ENCODE measurements around the gene ELAVL2. TPM values are rescaled to one million over a fixed set of nuclear protein-coding genes. Genes with fewer than 3 reads are reported as not detected.

Gene ELAVL2
- total and polyA plus RNA-seq, 2 of the 4 experiments (the other 2 are of a cell fraction) = 0.36 TPM; not detected in 1

- Histone ChIP-seq H3K27ac (ENCODE audit: insufficient read depth, low read length) (no peak overlapping the region), H4K91ac (ENCODE audit: insufficient read depth, low read depth, low read length) (no peak overlapping the region), H3K14ac (replicated peaks; ENCODE audit: low read depth, low read length) (no peak overlapping the region), H3K56ac (ENCODE audit: extremely low read depth, insufficient read depth, low read length) (no peak overlapping the region), H3K79me1 (ENCODE audit: low read depth in 1 of 2, low read length in 2 of 2) (no peaks in the 10 kb centered on the region), H3K9me3 (ENCODE audit: control insufficient read depth, insufficient read depth, low read length) (0 out of 2 replicates have a peak, but pooled peaks cover 2% of the 10 kb centered on the region), H2AK5ac (ENCODE audit: low read depth, low read length) (no peak overlapping the region), H4K8ac (ENCODE audit: low read depth in 2 of 2, low read length in 2 of 2) (no peak overlapping the region), H3K9ac (ENCODE audit: low read depth, low read length) (no peak overlapping the region), H3K4me3 (ENCODE audit: insufficient read depth, low read depth, low read length) (no peak overlapping the region), H2AK9ac (replicated peaks; ENCODE audit: low read depth, low read length, poor library complexity) (no peak overlapping the region), H2BK120ac (ENCODE audit: low read depth, low read length) (no peak overlapping the region), H2AFZ (replicated peaks; ENCODE audit: low read length, poor library complexity) (no peak overlapping the region), H3K9me1 (ENCODE audit: insufficient read depth, low read length) (no peaks in the 10 kb centered on the region), H3K4me2 (ENCODE audit: low read depth, low read length) (no peak overlapping the region), H3K4ac (ENCODE audit: low read depth, low read length) (no peak overlapping the region), H3K27me3 (ENCODE audit: control insufficient read depth, insufficient read depth, low read length) (no peaks in the 10 kb centered on the region), H4K5ac (ENCODE audit: low read depth, low read length) (no peak overlapping the region), H3K36me3 (ENCODE audit: control insufficient read depth, insufficient read depth, low read length) (no peaks in the 10 kb centered on the region), H3K4me1 (ENCODE audit: control insufficient read depth, insufficient read depth, low read length) (no peaks in the 10 kb centered on the region), H2BK20ac (ENCODE audit: low read depth, low read length) (no peak overlapping the region), H3K18ac (ENCODE audit: low read depth, low read length) (no peak overlapping the region), H2BK15ac (ENCODE audit: low read depth, low read length) (no peak overlapping the region), H2BK5ac (ENCODE audit: low read depth, low read length, poor library complexity, severe bottlenecking) (no peak overlapping the region), H3K23ac (ENCODE audit: low read depth, low read length) (no peak overlapping the region), H4K20me1 (ENCODE audit: insufficient read depth, low read length) (no peaks in the 10 kb centered on the region)
- dilution Hi-C loops (cut with HindIII; ENCODE audit: low sequenced_read_pairs, unreplicated experiment) = no loop called here
- in situ Hi-C loops (cut with MboI; ENCODE audit: low sequenced_read_pairs) = no loop called here
- BruUV-seq (replicated peaks) = no TSS peak
- intact Hi-C loops (cut with micrococcal nuclease) = no loop called here
- WGBS, 2 experiments (ENCODE audit: extremely low coverage in 2 of 2, insufficient read length in 1 of 2) = no CpG with 5 or more reads among the region's 2 CpGs
- POLR2A ChIA-PET (ENCODE audit: unreplicated experiment) = no interaction called here
- DNase-seq (no peak), ATAC-seq (ENCODE audit: low read depth) (no peak)
- CTCF ChIA-PET = no interaction called here
- TF ChIP-seq POLR2A (IDR thresholded peaks at IDR 0.05; ENCODE audit: low read depth, low read length) (no peak), CTCF (conservative IDR thresholded peaks at IDR 0.05; ENCODE audit: low read depth, low read length) (no peak), FOS (IDR thresholded peaks at IDR 0.05; ENCODE audit: low read depth, low read length) (no peak), SMC3 (IDR thresholded peaks at IDR 0.05; ENCODE audit: low read depth, low read length) (no peak), MXI1 (IDR thresholded peaks at IDR 0.05; ENCODE audit: borderline replicate concordance, low read depth, low read length) (no peak), RAD21 (IDR thresholded peaks at IDR 0.05; ENCODE audit: low read length) (no peak), MAFK (IDR thresholded peaks at IDR 0.05; ENCODE audit: low read depth, low read length) (no peak), ELK1 (IDR thresholded peaks at IDR 0.05; ENCODE audit: borderline replicate concordance, low read depth, low read length) (no peak), RCOR1 (IDR thresholded peaks at IDR 0.05; ENCODE audit: insufficient replicate concordance, low read length) (no peak), CEBPB (IDR thresholded peaks at IDR 0.05; ENCODE audit: low read depth, low read length) (no peak), RFX5 (IDR thresholded peaks at IDR 0.05; ENCODE audit: low read depth, low read length) (no peak), BHLHE40 (IDR thresholded peaks at IDR 0.05; ENCODE audit: low read depth, low read length) (no peak), USF2 (IDR thresholded peaks at IDR 0.05; ENCODE audit: low read depth, low read length) (no peak), MAZ (IDR thresholded peaks at IDR 0.05; ENCODE audit: borderline replicate concordance, low read depth, low read length) (no peak), NFE2L2 (IDR thresholded peaks at IDR 0.05; ENCODE audit: low read depth, low read length) (no peak), CHD1 (IDR thresholded peaks at IDR 0.05; ENCODE audit: low read depth, low read length) (no peak)
Measured at GRCh38 chr9:23774266-23774665, 51.8 kb downstream of the ELAVL2 start.
